NCI-H1417 (cell line): ENCODE measurements around the gene PDZK1IP1.
A peak's percentile ranks its signal among the peaks of the same experiment; 100 is the strongest.
"Not testable (repeated sequence)": the region's sequence is repeated elsewhere in the genome, so short reads cannot be mapped to it uniquely, and the experiment has no call there.

Experiments used
- DNase-seq, 3 experiments: peaks; one replicate each; lab custom pipeline; 2025; lab: John Stamatoyannopoulos, UW

PDZK1IP1 gene

GRCh38 chr1:47181095-47181954, 8.5 kb downstream of the PDZK1IP1 start:
- DNase-seq, result no peak

- no peak for DNase-seq
These were observed 9.2 kb downstream of the PDZK1IP1 start for GRCh38 chr1:47180603-47181094.

- DNase-seq, result no peak
These were observed 9.8 kb downstream of the PDZK1IP1 start for GRCh38 chr1:47179988-47180563.

- DNase-seq, result peak; percentile 73 to 87 (median 85)
These were observed 10.5 kb downstream of the PDZK1IP1 start for GRCh38 chr1:47179017-47179987.

- DNase-seq, result peak in 1 of 3 experiments; percentile 27
These were observed 11.2 kb downstream of the PDZK1IP1 start for GRCh38 chr1:47178654-47179016.

- DNase-seq, result no peak
These were observed 11.8 kb downstream of the PDZK1IP1 start for GRCh38 chr1:47178020-47178419.

- peak; percentile 37 to 77 (median 41) for DNase-seq
These were observed 14.5 kb downstream of the PDZK1IP1 start for GRCh38 chr1:47175227-47175934.

- no peak for DNase-seq
These were observed 15.2 kb downstream of the PDZK1IP1 start for GRCh38 chr1:47174656-47175020.

- DNase-seq, result no peak
These were observed 17.1 kb downstream of the PDZK1IP1 start for GRCh38 chr1:47172782-47173181.

GRCh38 chr1:47164552-47164951, 25.3 kb downstream of the PDZK1IP1 start:
- no peak for DNase-seq

GRCh38 chr1:47161298-47162040, 28.4 kb downstream of the PDZK1IP1 start:
- no peak for DNase-seq

- no peak for DNase-seq
These were observed 29.1 kb downstream of the PDZK1IP1 start for GRCh38 chr1:47160716-47161115.

GRCh38 chr1:47157957-47158356, 31.9 kb downstream of the PDZK1IP1 start:
- not testable (repeated sequence) for DNase-seq

GRCh38 chr1:47156457-47156856, 33.4 kb downstream of the PDZK1IP1 start:
- DNase-seq, result not testable (repeated sequence)

GRCh38 chr1:47149162-47149561, 40.7 kb downstream of the PDZK1IP1 start:
- DNase-seq, result peak; percentile 6 to 83 (median 47)

- no peak for DNase-seq
These were observed 42.6 kb downstream of the PDZK1IP1 start for GRCh38 chr1:47147047-47147785.

GRCh38 chr1:47146495-47146894, 43.3 kb downstream of the PDZK1IP1 start:
- not testable (repeated sequence) for DNase-seq

- DNase-seq, result not testable (repeated sequence)
These were observed 46.2 kb downstream of the PDZK1IP1 start for GRCh38 chr1:47143654-47144053.

GRCh38 chr1:47140358-47140757, 49.5 kb downstream of the PDZK1IP1 start:
- not testable (repeated sequence) for DNase-seq
